ENCODE measurements around the gene NID1.
"Not testable (repeated sequence)": the region's sequence is repeated elsewhere in the genome, so short reads cannot be mapped to it uniquely, and the experiment has no call there.

NID1 gene

DNA sequence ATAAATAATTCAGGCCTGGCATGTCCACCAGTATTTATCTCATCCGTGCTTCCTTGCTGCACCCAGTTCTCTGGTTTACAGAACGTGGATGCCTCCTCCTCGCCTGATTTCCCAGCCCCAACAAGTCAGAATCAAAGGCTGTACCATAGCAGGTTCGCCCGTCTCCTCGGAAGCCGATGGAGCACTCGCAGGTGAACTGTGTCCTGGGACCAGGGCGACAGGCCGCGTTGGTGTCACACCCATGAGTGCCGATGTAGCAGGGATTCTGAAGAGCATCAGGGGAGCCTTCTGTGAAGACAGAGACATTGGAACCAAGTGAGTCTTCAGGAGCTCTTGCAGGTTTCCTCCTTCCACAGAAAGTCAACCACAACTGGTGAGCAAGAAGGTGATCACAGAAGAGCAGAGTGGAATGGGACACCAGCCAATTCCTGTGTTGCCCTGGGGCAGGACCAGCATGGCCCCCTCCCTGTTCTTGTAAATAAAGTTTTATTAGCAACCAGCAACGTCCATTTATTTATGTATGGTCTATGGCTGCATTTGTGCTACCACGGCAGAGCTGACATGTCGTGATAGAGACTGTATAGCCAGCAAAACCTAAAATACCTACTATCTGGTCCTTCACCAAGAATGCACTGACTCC, 40.8 kb downstream of the NID1 start:
- no peak for DNase-seq

- no peak for DNase-seq
Observed at GRCh38 chr1:236021424-236022135, 43.3 kb downstream of the NID1 start.

GRCh38 chr1:236020359-236021219, 44.3 kb downstream of the NID1 start:
- DNase-seq, result no peak

DNA sequence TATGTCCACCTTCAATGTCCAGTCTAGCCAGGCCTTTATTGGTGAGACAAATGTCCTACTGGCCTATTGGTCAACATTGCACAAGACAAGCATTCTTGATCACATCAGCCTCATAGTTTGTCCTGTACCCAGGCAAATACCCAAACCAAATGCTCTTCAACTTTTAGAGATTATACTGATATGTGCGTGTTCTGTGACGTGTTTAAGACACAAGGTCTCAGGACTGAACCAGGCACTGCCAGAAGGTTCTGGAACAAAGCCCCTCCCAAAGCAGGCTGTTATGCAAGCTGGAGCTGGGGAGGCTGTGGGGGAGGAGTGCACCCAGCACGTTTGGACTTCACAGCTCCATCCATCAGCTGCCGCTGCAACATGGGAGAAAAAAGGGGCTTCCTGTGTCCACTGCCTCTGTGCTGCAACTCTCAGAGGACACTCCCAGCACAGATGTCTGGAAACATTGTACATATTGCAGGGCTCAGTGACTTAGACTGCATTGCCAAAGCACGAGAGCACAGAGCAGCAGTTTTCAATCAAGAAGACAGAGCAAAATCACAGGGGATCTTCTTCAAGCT, 45.9 kb downstream of the NID1 start:
- no peak for DNase-seq

GRCh38 chr1:236016782-236017400, 48.0 kb downstream of the NID1 start:
- DNase-seq, result no peak

DNA sequence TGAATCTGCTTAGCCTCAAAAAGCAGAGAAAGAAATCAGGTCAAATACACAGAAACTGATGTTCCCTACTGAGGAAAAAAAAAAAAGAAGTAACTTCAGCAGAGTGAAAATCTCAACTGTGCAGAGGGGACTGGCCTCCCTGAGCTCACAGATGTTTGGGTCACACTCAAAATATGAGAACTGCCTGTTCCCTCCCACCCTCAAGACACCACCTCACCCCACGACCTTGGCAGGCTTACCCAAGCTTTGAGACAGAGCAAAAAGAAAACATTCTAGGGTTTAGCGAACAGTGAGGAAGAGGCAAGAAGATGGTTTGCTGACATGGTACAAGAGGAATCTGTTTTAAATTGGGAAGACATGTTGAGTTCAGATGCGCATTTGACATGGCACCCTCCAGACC, 48.8 kb downstream of the NID1 start:
- no peak for DNase-seq

- no peak for DNase-seq
Observed at GRCh38 chr1:236015539-236015938, 49.4 kb downstream of the NID1 start.

- no peak for DNase-seq
Observed at GRCh38 chr1:236013330-236013729, 51.6 kb downstream of the NID1 start.

DNA sequence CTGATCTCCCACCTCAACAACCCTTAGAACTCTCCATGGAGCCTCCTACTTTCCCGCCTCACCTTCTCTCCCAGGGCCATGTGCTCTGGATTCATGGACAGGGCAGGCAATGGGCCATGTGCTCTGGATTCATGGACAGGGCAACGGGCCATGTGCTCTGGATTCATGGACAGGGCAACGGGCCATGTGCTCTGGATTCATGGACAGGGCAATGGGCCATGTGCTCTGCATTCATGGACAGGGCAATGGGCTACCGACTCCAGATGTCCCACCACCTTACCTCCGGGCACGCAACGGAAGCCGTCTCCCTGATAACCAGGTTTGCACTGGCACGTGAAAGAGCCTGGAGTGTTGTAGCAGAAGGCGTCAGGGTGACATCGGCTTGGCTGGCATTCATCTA, 53.2 kb downstream of the NID1 start:
- DNase-seq, result no peak

DNA sequence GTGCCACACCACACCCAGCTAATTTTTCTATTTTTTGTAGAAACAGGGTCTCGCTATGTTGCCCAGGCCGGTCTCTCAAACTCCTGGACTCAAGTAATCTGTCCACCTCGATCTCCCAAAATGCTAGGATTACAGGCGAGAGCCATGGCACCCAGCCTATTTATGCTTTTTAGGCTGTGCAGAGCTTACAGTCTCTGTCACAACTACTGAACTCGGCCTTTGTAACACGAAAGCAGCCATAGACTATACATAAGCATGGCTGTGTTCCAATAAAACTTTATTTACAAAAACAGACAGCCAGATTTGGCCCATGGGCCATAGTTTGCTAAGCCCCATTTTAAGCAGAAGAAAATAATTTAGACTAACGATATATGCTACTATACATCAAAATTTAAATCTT, 54.4 kb downstream of the NID1 start:
- DNase-seq, result no peak

GRCh38 chr1:236009857-236010256, 55.0 kb downstream of the NID1 start:
- DNase-seq, result no peak

DNA sequence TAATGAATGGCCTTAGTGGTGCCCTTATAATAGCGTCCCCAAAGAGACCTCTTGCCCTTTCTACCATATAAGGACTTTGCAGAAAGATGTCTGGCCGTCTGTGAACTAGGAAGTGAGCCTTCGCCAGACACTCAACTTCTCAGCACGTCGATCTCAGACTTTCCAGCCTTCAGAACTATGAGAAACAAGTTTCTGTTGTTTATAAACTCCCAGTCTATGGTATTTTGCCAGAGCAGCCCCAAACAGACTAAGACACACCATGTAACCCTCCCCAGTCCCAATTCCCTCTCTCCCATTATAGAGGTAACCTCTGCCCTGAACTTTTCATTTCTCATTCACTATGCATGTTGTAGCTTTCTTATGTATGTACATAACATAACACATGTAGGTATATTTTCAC, 55.7 kb downstream of the NID1 start:
- no peak for DNase-seq

DNA sequence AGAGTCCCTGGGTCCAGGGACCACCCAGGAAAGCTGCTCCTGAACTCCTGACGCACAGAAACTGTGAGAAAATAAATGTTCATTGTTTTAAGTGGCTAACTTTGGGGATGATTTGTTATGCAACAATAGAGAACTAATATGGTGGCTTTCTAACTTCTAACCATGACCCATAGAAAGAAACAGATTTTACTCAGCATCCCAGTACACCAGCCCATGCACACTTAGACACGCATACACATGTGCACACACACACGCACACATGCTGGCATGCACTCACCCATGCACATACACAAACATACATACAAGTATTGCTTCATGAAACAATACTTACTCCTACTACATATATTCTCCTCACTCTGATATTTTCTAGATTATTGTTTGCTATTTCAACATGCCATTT, 57.1 kb downstream of the NID1 start:
- no peak for DNase-seq

DNA sequence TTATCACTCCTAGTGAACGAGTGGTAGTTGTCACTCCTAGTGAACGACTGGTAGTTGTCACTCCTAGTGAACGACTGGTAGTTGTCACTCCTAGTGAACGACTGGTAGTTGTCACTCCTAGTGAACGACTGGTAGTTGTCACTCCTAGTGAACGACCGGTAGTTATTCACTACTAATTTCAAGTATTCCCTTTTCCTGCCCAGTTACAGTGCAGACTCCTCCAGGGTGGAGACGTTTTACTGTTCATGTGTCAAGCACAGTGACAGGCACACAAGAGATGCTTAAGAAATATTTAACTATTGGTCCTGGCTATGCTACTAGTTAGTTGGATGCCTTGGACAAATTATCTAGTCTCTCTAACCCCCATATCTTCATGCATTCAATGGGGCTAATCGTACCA, 61.8 kb downstream of the NID1 start:
- not testable (repeated sequence) for DNase-seq

GRCh38 chr1:236002572-236002971, 62.3 kb downstream of the NID1 start:
- DNase-seq, result no peak

DNA sequence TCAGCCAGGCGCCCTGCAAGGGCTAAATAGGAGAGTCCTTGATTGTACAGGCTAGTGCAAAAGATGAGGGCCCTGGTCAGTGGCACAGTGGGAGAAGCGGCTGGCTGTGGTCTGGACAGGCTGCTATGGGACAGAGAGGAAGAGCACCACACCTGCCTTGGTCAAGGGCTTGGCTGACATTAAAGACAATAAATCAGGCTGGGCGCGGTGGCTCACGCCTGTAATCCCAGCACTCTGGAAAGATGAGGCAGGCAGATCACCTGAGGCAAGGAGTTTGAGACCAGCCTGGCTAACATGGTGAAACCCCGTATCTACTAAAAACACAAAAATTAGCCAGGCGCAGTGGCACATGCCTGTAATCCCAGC, 62.9 kb downstream of the NID1 start:
- DNase-seq, result no peak

DNA sequence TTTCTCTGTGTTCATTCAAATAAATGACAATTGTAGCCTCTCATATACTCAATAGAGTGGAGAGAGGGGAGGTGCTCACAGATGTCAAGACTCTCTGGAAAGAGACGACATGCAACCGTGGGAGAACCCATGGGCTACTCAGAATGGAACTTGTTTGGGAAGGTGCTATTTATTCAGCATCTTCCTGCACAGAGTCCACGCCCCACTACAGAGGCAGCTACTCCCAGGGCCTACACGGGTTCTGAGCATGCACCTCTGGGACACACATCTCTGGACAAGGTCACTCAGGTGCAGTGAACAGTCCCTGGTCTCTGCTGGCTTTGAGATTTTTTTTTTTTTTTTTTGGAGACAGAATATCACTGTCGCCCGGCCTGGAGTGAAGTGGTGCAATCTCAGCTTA, 64.1 kb downstream of the NID1 start:
- DNase-seq, result peak; percentile 15

- no peak for DNase-seq
Observed at GRCh38 chr1:235999259-235999925, 65.5 kb downstream of the NID1 start.

GRCh38 chr1:235998812-235999211, 66.1 kb downstream of the NID1 start:
- DNase-seq, result no peak

DNA sequence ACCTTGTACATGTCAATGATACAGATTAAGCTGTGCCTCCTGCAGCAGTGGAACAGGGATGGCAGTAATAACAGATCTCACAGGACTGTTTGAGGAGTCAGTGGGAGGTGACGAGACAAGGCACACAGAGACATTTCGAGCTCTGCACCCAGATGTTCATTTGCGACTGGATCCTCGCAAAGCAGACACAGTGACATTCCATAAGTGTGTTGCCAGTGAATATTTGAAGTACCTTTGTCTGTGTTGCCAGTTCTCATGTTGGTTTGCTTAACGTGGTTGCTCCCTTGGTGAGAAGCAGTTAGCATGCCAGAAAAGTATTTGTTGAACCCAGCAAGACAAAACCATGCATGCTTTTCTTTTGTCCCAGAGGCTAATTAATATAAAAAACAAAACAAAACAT, 67.0 kb downstream of the NID1 start:
- DNase-seq, result no peak

DNA sequence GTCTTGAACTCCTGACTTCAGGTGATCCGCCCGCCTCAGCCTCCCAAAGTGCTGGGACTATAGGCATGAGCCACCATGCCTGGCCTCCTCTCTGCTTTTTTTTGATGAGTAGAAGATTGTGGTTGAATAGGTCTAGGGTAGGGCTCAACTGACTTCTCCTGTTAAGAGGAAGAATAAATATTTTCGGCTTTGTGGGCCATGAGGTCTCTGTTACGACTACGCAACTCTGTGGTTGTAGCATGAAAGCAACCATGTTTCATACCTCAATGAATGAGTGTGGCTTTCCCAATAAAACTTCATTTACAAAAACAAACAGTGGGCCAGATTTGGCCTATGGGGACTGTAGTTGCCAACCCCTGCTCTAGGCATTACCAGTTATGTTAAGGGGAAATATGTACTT, 67.8 kb downstream of the NID1 start:
- no peak for DNase-seq

DNA sequence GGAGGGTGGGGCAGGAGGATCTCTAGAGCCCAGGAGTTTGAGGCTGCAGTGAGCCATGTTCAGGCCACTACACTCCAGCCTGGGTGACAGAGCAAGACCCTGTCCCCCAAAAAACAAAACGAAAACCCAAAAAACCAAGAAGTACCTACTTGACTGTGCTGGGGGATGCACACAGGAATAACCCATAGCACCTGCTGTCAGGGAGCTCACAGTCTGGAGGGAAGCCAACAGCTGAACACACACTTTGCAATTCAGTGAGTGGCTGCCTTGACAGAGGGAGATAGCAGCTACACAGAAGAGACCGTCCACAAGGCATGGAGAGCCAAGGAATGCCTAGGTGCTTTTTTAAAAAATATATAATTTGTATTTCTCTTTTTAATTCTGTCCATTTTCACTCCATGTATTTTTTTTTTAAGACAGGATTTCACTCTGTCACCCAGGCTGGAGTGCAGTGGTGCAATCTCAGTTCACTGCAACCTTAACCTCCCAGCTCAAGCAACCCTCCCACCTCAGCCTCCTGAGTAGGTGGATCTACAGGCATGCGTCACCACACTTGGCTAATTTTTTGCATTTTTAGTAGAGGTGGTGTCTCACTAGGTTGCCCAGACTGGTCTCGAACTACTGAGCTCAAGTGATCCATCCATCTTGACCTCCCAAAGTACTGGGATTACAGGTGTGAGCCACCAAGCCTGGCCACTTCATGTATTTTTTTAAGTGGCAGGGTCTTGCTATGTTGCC, 68.7 kb downstream of the NID1 start:
- DNase-seq, result peak; percentile 36
